Activated CD4-positive, alpha-beta T cell treated with anti-CD3 and anti-CD28 coated beads for 4 hours (primary cell): ENCODE measurements around the gene DMBX1.

Source experiments
- DNase-seq, 2 donors: peaks; one replicate each; pipeline ENCODE4 v3.0.0-alpha.2; 2020

DMBX1 gene

GRCh38 chr1:46489638-46490405, at the start of gene DMBX1:
Gene DMBX1 (plus strand): TSS chr1:46489836. CDS start chr1:46507011, 17,175 bp downstream.
- DNase-seq = no peak

- DNase-seq = no peak
Observed at GRCh38 chr1:46440478-46440877, 49.2 kb upstream of the DMBX1 start.

DNA sequence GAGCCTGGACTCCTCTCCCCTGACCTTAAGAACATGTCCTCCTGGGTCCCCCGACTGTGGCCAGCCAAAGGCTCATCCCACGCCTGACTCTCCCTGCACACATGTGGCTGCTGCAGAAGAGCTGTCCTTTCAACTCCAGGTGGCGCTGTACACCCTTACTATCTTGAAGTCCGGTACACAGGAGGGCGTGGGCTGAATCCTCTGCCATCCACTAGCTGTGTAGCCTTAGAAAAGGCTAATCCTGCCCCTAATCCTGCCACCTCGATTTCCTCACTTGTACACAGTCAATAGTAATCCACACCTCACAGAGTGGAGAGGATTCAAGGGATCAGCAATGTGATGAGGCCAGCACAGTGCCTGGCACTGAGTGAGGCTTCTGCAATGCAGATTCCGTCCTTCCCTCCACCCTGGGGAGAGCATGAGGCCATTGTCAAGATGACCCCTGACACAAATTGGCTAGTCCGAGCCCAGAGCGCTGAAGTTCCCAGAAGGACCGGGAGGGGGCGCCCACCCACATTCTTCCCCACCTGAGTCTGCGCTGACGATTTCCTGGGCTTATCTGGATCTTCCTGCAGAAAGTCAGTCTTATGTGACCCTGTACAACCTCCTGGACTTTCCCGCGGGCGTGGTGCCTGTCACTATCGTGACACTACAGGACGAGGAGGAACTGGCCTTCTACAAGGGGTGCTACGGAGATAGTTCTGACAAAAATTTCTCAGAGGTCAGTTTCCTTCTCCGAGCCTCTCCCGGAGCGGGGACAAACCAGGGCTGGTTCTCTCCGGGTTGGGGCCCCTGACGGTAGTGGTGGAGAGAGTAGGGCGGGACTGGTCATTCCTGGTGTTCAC, 47.1 kb upstream of the DMBX1 start:
- peak; percentile 47 to 70 for DNase-seq

DNA sequence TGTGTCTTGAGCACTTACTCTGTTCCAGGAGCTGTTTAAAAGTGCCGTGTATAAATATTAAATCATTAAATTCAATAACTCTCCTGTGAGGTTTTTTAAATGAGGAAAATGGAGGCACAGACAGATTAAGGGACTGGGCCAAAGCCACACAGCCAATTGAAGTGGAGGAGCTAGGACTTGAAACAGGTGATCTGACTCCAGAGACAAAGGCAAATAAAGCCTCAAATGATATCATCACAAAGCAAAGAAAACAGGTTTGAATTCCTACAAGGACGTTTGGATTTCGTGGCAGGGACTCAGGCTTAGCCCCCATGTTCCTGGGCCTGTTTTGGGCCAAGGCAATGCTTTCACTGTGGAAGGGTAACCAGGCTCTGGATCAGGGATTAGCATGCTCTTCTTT, 45.2 kb upstream of the DMBX1 start:
- DNase-seq = no peak

DNA sequence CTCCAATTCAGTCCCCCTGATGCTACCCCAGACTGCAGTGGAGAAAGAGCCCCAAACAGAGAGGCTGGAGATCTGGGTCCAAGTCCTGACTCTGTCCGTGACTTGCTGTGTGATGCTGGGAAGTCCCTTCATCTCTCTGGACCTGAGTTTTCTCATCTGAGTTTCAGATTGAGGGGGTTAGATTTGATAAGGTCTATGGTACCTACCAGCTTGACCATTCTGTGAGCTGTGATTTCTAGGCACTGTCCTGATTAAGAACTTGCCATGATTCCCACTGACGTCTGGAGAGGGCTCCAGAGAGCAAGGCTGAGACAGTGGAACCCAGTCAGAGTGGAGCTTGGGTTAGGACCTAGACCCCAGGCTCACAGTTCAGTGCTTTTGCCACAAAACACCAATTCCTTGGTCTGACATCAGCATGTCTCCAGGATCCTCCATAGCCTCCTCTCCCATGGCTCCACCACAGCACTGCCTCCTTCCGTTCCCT, 43.8 kb upstream of the DMBX1 start:
- no peak for DNase-seq

DNA sequence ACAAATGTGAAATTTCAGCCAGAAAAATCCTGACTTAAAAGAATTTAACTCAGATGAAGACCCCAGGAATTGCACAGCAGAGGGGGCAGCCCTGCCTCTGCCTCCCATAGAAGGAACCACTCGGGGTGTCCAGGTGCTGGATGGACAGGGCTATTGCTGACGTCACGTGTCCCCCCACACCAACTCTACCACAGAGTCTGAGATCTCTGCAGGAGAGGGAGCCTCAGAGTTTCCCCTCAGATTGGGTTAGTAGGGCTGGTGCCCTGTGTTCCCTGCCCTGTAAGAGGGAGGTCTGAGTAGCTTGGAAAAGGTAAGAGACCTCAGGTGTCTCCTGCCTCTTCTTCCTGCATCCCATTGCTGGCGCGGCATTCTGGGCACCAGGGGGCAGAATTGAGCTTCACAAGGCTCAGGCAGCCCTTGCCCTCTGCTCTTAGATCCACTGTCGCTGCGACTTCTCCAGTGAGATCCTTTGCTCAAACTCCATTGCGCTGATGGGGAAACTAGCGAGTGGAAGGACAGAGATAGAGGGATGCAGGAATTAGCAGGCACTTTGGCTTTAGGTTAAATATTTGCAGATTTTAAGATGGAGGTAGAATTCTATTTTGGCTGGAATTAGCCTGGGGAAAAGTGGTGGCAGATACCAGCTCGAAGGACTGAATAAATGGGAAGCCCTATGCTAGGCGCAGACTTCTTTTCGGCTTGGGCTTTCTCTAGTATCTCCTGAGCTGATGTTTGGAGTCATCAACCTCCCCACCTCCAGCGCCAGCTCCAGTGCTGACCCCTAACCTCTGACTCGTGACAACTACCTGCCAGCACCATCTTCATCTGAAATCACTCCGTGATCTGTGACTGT, 42.8 kb upstream of the DMBX1 start:
- peak; percentile 65 to 78 for DNase-seq

DNA sequence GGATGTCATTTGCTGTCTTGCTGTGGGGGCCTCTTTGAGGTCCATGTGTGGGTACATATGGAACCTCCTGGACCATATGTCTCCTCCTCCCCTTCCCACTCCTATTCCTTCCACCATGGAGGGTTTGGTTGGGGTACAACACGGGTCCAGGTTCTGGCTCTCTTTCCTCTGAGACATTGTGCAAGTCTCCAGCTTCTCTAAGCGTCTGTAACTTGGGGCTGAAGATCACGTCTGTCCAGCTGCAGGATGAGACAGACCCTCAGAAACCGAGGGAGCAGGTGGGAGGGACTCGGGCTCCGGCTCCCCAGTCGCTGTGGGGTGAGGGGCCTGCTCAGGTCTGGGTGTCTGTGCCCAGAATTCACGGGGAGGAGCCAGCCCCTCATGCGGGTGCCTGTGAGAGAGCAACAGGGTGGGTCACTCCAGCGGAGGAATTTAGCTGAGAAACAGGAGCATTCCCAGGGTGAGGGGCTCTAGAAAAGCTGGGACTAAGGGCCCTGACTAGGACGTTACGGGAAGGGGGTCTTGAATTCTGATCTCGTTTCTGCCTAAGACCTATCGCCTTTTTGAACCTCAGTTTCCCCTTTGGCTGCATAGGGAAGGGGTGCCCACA, 42.0 kb upstream of the DMBX1 start:
- DNase-seq = no peak

- no peak for DNase-seq
Observed at GRCh38 chr1:46448109-46448911, 41.3 kb upstream of the DMBX1 start.

DNA sequence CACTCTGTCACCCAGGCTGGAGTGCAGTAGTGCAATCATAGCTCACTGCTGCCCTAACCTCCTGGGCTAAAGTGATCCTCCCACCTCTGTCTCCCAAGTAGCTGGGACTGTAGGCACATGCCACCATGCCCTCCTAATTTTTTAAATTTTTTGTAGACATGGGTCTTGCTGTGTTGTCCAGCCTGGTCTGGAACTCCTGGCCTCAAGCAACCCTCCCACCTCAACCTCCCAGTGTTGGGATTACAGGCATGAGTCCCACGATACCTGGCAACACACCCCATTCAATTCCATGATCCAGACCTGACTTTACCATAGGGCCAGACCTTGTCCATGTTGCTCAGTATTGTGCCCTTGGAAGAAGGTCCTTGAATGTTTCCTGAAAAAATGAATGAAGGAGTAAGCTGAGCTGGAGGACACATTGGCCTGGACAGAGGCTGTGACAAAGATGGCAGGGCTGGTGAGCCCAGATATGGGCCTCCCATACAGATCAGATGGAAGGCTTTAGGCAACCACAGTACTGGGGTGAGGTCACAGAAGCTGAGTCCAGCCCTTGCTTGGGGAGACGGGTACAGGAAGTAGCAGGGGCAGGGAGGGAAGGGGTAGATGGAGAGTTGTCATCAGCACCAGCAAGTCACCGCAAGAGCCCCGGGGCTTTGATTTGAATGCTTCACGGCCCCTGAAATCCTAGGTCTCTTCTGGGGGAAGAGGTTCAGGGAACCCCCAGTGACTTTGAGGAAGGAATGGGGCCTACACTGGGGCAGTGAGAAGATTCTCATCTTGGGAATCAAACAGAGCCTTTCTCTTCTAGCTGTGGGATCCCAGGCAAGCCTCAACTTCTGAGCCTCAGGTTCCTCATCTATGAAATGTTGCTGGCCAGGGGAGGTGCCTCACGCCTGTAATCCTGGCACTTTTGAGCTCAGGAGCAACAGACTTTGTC, 40.1 kb upstream of the DMBX1 start:
- DNase-seq = no peak

- no peak for DNase-seq
Observed at GRCh38 chr1:46450160-46450517, 39.5 kb upstream of the DMBX1 start.

GRCh38 chr1:46451948-46452930, 37.4 kb upstream of the DMBX1 start:
- no peak for DNase-seq

- no peak for DNase-seq
Observed at GRCh38 chr1:46452931-46453325, 36.7 kb upstream of the DMBX1 start.

DNA sequence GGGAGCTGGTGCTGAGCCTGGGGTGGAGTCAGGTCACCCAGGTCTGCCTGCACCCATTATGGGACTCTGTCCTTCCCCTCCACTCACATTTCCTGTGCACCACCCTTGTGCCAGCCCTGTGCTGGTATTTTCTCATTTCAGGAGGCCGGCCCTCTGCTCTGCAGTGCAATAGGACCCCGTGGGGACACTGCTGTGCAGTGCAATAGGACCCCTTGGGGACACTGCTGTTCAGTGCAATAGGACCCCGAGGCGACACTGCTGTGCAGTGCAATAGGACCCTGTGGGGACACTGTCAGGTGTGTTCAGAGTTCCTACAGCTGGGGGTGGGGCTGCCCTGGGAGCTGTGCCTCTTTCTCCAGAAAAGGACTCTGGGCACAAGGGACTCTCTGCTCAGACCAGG, 36.2 kb upstream of the DMBX1 start:
- DNase-seq = no peak

DNA sequence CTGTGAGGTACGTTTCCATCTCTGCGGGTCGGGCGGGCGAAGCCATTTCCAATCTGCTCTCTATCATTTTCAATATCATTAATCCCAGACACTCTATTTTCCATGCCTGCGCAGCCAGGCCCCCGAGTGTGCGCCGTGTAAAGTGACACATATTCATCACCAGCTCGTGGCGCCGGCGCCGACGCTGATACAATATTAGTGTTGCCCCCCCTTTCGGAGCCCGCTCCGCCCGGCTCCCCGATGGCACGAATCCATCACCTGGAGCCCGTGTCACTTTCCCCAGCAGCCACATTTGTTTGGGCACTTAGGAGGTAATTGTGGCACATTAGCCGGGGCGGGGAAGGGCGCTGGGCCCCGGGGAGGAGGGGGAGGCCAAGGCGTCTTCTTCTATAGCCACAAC, 33.7 kb upstream of the DMBX1 start:
- no peak for DNase-seq

DNA sequence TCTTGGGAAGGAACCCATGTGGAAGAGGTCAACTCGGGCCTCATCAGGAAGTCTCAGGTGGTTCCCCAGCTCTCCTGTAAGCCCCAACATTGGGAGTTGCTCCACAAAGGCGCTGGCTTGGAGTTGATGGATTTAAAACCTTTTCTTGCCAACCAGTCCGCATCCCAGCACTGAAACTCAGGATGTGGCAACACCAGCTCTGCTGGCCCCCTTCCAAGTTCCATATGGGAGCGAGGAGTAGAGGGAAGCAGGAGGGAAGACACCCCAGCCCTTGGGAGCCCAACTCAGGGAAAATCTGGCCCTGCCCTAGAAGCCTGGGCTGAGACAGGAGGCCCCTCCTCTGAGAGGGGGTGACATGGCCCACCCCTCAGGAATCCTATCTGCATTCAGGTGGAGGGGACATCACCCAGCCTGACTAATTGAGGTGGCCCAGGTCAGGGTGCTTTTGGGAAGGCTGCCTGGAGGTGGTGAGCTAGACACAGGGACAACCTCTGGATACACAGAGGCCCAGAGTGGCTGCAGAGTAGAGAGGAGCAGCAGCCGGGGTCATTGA, 33.1 kb upstream of the DMBX1 start:
- DNase-seq = no peak

DNA sequence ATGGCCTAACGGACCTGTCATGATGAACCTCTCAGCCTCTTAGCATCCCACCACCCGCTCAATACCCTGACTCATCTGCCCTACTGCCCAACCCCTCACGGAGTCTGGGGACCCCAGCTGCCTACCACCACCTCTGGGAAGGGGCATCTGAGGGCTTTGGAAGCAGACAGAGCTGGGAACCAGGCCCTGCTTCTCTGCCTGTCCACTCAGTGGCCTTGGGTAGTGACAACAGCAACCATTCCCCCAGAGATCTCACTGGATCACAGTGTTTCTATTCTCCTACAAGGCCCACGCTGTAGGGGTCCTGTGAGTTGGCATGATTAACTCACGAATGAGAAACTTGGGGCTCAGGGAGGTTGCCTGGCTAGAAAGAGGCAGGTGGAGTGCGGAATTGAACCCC, 32.5 kb upstream of the DMBX1 start:
- no peak for DNase-seq

DNA sequence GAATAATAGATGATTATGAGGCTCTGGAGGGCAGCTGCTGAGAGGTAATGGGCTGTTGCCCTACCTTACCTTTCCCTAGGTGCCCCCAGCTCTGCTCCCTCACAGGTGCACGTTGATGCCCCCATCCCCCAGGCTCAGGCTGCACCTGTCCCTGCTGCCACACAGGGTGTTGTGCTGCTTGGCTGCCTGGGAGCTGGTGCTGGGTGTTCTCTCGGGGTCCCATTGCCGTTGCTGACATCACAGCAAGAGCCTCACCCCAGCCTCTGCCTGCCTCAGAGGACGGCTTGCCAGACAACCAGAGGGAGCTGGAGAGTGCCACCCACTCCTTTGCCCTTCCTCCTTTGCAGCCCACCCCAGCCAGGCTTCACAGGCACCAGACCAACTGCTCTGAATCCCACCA, 31.4 kb upstream of the DMBX1 start:
- DNase-seq = no peak

DNA sequence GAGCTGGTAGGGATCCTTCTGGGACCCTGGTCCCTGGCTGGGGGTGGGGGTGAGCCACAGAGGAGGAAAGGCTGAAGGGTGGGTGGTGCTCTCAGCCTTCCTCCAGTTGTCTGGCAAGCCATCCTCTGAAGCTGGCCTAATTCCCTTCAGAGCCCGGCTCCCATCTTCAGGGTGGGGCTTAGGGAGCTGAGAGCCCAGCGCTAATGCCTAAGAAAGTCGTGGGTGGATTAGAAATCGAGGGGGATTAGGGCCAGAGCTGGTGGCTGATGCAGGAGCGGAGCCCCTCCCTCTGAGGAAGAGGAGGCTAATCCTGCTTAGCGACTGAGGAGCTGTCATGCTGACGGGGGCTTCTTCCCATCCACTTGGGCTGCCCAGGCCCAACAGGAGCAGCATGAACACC, 30.8 kb upstream of the DMBX1 start:
- no peak for DNase-seq

DNA sequence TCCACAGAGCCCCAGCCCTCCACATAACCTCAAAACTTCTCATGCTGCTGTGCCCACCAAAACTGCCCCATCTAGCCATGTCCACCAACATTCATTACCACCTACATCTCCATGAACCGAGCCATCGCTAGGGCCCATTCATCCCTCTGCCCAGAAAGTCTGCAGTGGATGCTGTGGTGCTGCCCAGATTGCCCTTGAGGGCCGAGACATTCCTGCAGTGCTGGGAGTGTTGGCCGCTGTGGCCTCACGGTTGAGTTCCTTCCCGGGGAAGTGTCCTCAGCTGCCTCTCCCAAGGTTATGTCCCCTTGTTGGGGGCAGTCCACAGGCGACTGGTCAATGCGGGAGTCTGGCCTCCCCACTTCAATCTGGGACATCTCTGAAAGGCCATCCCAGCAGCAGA, 30.3 kb upstream of the DMBX1 start:
- no peak for DNase-seq
